ENCODE measurements around the gene SLC25A38. TPM values are rescaled to one million over a fixed set of nuclear protein-coding genes. Genes with fewer than 3 reads are reported as not detected.

The SLC25A38 gene, protein sequence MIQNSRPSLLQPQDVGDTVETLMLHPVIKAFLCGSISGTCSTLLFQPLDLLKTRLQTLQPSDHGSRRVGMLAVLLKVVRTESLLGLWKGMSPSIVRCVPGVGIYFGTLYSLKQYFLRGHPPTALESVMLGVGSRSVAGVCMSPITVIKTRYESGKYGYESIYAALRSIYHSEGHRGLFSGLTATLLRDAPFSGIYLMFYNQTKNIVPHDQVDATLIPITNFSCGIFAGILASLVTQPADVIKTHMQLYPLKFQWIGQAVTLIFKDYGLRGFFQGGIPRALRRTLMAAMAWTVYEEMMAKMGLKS
- total RNA-seq (10 to 100 TPM; 14.2 to 29.4 (median 21.1) TPM), polyA plus RNA-seq (10 to 100 TPM; 25.1 to 29.4 TPM)

DNA sequence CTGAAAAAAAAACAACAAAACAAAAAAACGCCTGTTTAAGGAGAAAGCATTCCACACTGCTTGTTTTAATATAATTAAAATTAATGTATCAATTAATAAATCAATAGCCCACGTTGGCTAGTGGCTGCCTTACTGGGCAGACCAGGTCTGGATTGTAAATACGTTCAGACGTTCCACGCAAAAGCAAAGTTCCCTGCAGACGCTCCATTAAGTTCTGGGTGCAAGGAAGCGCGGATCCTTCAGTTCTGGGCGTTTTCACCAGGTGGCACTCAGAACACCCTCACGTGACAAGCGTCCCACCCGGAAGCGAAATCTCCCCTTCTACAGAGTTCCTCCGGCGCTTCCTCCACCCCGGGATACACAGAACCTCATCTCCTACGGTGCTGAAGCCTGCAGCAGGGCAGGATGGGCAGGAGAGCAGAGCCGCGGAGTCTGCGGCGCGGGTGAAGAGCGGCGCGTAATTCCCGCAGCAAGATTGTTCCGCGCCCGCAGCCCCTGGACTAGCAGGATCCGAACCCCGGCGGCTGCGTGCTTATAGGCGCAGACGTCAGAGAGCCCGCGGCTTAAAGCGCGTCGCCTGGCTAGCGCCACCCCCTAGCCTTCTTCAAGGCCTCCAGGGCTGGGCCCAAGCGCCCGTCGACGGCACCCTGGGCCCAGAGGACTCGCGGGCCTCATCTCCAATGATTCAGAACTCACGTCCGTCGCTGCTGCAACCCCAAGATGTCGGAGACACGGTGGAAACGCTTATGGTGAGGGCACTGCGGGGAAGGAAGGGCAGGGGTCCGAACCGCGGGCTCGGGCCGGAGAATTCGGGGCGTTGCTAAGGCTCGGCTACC, at the start of gene SLC25A38:
TSS of gene SLC25A38 (plus strand) at position 326 of the 836 bp plus-strand sequence. CDS start at position 681, 355 bp downstream.
- ATAC-seq (peak; percentile 65 to 84 (median 76)), FAIRE-seq (no peak), DNase-seq (peak; percentile 72 to 88 (median 80))
- intact Hi-C loops (cut with DNase I) = no loop called here
- Histone ChIP-seq H3K9me3 (no peaks in the 10 kb centered on the region), H3K4me1 (peaks cover 26 to 43% (median 42%) of the 10 kb centered on the region in 3 donors), H3K27ac (peak within 1 kb of the TSS; percentile 94 to 100 (median 97)), H3K27me3 (no peaks in the 10 kb centered on the region), H3K36me3 (no peaks in the 10 kb centered on the region), H3K4me3 (peak within 1 kb of the TSS; percentile 59 to 86 (median 68))
- 0% methylated on average over 62 of the region's 62 CpGs for WGBS, 2 donors
- TF ChIP-seq, protein P1, sequence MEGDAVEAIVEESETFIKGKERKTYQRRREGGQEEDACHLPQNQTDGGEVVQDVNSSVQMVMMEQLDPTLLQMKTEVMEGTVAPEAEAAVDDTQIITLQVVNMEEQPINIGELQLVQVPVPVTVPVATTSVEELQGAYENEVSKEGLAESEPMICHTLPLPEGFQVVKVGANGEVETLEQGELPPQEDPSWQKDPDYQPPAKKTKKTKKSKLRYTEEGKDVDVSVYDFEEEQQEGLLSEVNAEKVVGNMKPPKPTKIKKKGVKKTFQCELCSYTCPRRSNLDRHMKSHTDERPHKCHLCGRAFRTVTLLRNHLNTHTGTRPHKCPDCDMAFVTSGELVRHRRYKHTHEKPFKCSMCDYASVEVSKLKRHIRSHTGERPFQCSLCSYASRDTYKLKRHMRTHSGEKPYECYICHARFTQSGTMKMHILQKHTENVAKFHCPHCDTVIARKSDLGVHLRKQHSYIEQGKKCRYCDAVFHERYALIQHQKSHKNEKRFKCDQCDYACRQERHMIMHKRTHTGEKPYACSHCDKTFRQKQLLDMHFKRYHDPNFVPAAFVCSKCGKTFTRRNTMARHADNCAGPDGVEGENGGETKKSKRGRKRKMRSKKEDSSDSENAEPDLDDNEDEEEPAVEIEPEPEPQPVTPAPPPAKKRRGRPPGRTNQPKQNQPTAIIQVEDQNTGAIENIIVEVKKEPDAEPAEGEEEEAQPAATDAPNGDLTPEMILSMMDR (IDR thresholded peaks at IDR 0.05) = peak in 1 of 4 donors; percentile 17

DNA sequence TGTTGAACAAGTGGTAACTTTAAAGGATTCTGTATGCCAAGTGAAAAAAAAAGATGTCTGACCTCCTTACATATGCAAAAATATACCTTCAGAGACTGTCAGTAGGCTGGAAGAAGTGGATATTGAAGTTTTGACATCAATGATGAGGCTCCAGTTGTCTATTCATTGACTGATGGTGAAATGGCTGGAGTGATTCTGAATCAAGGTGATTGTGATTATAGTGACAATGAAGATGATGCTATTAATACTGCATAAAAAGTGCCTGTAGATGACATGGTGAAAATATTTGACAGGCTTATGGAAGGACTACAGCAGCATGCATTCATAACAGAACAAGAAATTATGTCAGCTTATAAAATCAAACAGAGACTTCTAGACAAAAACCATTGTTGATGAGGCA, 49.6 kb upstream of the SLC25A38 start:
- Histone ChIP-seq H3K27me3 (no peaks in the 10 kb centered on the region), H3K27ac (no peak overlapping the region), H3K4me3 (no peak overlapping the region), H3K9me3 (no peaks in the 10 kb centered on the region), H3K4me1 (no peaks in the 10 kb centered on the region), H3K36me3 (no peaks in the 10 kb centered on the region)
- no peak for FAIRE-seq
- intact Hi-C loops (cut with DNase I) = no loop called here
- no peak for ATAC-seq
- no peak for DNase-seq
- TF ChIP-seq, protein P1 (IDR thresholded peaks at IDR 0.05) = no peak

DNA sequence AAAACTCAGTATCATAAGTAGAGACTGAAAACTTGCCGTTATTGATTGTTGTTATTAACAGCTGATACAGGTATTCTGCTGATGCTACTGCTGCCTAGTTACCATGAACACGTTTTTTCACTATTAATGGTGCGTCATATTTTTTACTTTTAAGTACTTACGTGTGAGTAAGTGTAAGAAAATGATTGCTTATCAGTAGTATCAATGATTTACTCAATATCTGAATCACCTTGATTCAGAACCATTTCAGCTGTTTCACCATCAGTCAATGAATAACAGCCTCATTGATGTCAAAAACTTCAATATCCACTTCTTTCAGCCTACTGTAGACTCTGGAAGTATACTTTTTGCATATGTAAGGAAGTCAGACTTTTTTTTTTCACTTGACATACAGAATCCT, 49.0 kb upstream of the SLC25A38 start:
- H3K9me3 ChIP-seq = no peaks in the 10 kb centered on the region
- intact Hi-C loops (cut with DNase I) = no loop called here
- no peaks in the 10 kb centered on the region for H3K4me1 ChIP-seq
- H3K4me3 ChIP-seq = no peak overlapping the region
- TF ChIP-seq, protein P1 (IDR thresholded peaks at IDR 0.05) = no peak
- DNase-seq (no peak), FAIRE-seq (no peak), ATAC-seq (no peak)
- H3K36me3 ChIP-seq = no peaks in the 10 kb centered on the region
- 54 to 55% methylated on average over 4 of the region's 4 CpGs for WGBS, 2 donors
- H3K27me3 ChIP-seq = no peaks in the 10 kb centered on the region
- no peak overlapping the region for H3K27ac ChIP-seq

DNA sequence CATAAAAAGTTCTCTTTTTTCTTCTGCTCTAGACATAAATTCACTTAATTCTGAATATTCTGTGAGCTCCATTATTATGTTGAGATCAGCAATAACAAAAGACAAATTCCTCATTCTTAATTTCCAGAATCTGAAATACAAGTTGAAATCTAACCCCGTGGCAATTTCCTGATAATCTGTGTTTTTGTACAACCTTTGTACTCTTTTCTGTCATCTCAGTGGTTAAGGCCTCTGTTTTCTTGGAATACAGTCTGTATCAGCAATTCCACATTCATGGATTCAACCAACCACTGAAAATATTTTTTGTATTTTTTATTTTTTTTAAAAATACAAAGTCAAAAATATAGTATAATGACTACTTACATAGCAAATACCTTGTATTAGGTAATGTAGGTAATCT, 45.0 kb upstream of the SLC25A38 start:
- intact Hi-C loops (cut with DNase I) = no loop called here
- DNase-seq (no peak), FAIRE-seq (no peak), ATAC-seq (no peak)
- no peaks in the 10 kb centered on the region for H3K27me3 ChIP-seq
- H3K36me3 ChIP-seq = no peaks in the 10 kb centered on the region
- 59 to 67% methylated on average over 1 of the region's 1 CpG for WGBS, 2 donors
- no peak overlapping the region for H3K4me3 ChIP-seq
- H3K9me3 ChIP-seq = no peaks in the 10 kb centered on the region
- TF ChIP-seq, protein P1 (IDR thresholded peaks at IDR 0.05) = no peak
- no peaks in the 10 kb centered on the region for H3K4me1 ChIP-seq
- H3K27ac ChIP-seq = no peak overlapping the region

All from pancreas (tissue), 10 donors.